Bronchial epithelial cell (primary cell): ENCODE data around the gene PSD2. TPM values are rescaled to one million over a fixed set of nuclear protein-coding genes. Genes with fewer than 3 reads are reported as not detected.
A peak's percentile ranks its signal among the peaks of the same experiment; 100 is the strongest.

Experiments
- DNase-seq: peaks from one replicate; pipeline ENCODE4 v3.0.0-alpha.2; 2010; ENCODE audit warnings: low read depth
- FAIRE-seq: peaks from 2 replicates; lab custom pipeline; 2011; peaks lifted over from hg19 to GRCh38; lab: Jason Lieb, UNC
- H3K27me3 ChIP-seq: 2 replicates; pipeline ENCODE4 v1.5.1; 2011; ENCODE audit warnings: low read length; ENCODE audit not compliant: control insufficient read depth, insufficient read depth
- H3K36me3 ChIP-seq: 2 replicates; pipeline ENCODE4 v1.5.1; 2011; ENCODE audit warnings: low read length; ENCODE audit not compliant: control insufficient read depth, insufficient read depth
- H3K4me3 ChIP-seq: 2 replicates; pipeline ENCODE4 v1.5.1; 2011; ENCODE audit warnings: mild to moderate bottlenecking, low read depth, low read length, control low read depth
- CTCF ChIP-seq: IDR thresholded peaks from 2 replicates; pipeline ENCODE4 v1.5.1; 2011; ENCODE audit warnings: mild to moderate bottlenecking, moderate library complexity, low read length, control low read depth, inconsistent platforms; ENCODE audit not compliant: insufficient read depth, severe bottlenecking
- total RNA-seq: library from RNA; depleted of rRNA; stranded (reverse); fragments of >200 nt; gene quantifications from 2 replicates; pipeline ENCODE4 v1.2.1, GENCODE V29; 2014

PSD2 gene
- total RNA-seq, 1 donor from 2014 or later = under 0.01 TPM

- Histone ChIP-seq H3K36me3 (no peaks in the 10 kb centered on the region), H3K4me3 (no peak overlapping the region), H3K27me3 (peaks cover 8% of the 10 kb centered on the region)
- TF ChIP-seq CTCF = no peak
- FAIRE-seq (no peak), DNase-seq (no peak)
Measured at GRCh38 chr5:139767960-139768359, 27.6 kb upstream of the PSD2 start.

- DNase-seq (no peak), FAIRE-seq (peak; percentile 68)
- no peaks in the 10 kb centered on the region for H3K36me3 ChIP-seq
- TF ChIP-seq CTCF = no peak
- H3K4me3 ChIP-seq = no peak overlapping the region
- peaks cover 7% of the 10 kb centered on the region for H3K27me3 ChIP-seq
Measured at GRCh38 chr5:139768807-139769465, 26.7 kb upstream of the PSD2 start.

- Histone ChIP-seq H3K27me3 (peaks cover 6% of the 10 kb centered on the region), H3K4me3 (no peak overlapping the region), H3K36me3 (no peaks in the 10 kb centered on the region)
- FAIRE-seq (no peak), DNase-seq (no peak)
- no peak for TF ChIP-seq CTCF
Measured at GRCh38 chr5:139769477-139769876, 26.1 kb upstream of the PSD2 start.

- Histone ChIP-seq H3K4me3 (no peak overlapping the region), H3K36me3 (no peaks in the 10 kb centered on the region), H3K27me3 (peaks cover 2% of the 10 kb centered on the region)
- FAIRE-seq (no peak), DNase-seq (no peak)
- no peak for TF ChIP-seq CTCF
Measured at GRCh38 chr5:139770722-139771121, 24.9 kb upstream of the PSD2 start.

- Histone ChIP-seq H3K4me3 (no peak overlapping the region), H3K36me3 (no peaks in the 10 kb centered on the region), H3K27me3 (peaks cover 2% of the 10 kb centered on the region)
- TF ChIP-seq CTCF = no peak
- DNase-seq (no peak), FAIRE-seq (no peak)
Measured at GRCh38 chr5:139772089-139772791, 23.4 kb upstream of the PSD2 start.
